ENCODE data around the gene ITGAL.
"Not testable (repeated sequence)": the region's sequence is repeated elsewhere in the genome, so short reads cannot be mapped to it uniquely, and the experiment has no call there.

The ITGAL gene

DNA sequence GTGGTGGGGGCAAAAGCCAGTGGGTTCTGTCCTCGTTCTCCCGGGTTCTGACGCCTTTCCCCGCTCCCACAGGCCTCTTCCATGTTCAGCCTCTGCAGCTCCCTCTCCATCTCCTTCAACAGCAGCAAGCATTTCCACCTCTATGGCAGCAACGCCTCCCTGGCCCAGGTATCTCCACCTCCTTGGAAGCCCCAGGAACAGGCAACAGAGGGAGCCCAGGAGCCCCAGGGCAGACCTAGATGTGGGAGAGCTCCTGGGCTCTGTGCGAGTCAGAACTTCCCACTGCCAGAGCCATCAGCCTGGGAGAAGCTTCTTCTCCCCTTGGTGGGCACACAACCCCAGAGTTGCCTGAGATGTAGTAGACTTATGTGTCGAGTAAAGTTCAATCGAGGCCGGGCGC, 46.0 kb downstream of the ITGAL start:
- no peaks in the 10 kb centered on the region for H3K36me3 Mint-ChIP-seq (ENCODE audit: low read depth)
- H3K4me3 Mint-ChIP-seq, result no peak overlapping the region

DNA sequence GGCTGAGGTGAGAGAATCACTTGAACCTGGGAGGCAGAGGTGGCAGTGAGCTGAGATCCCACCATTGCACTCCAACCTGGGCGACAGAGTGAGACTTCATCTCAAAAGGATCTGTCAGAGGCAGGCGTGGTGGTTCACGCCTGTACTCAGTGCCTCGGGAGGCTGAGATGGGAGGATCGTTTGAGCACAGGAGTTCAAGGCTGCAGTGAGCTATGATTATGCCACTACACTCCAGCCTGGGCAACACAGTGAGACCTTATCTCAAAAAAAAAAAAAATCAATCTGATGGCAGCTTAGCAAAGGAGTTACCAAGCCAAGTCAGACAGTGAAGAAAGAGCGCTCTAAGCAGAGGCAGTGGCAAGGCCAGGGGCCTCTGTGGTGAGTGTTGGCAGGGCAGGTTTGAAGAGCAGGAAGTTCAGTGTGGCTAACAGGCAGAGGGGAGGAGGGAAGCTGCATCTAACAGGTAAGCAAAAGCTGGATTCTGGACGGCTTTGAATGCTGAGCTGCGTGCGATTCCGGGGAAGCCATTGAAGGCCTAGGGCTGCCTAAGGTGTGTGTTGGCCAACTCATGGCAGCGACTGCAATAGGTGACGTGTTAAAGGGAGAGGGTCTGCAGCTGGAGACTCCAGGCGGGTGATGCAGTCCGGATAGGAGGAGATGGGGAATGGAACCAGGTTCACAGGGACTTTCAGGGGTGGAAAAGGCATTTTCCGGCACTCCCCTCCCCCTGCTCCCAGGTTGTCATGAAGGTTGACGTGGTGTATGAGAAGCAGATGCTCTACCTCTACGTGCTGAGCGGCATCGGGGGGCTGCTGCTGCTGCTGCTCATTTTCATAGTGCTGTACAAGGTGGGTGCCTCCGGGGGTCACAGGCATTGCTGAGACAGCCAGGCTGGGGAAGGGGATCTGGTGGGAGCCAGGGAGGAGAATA, 46.8 kb downstream of the ITGAL start:
- no peaks in the 10 kb centered on the region for H3K9me3 Mint-ChIP-seq
- H3K4me3 Mint-ChIP-seq, result no peak overlapping the region
- H3K4me1 Mint-ChIP-seq, result peaks cover 6% of the 10 kb centered on the region
- TF ChIP-seq, protein P1, sequence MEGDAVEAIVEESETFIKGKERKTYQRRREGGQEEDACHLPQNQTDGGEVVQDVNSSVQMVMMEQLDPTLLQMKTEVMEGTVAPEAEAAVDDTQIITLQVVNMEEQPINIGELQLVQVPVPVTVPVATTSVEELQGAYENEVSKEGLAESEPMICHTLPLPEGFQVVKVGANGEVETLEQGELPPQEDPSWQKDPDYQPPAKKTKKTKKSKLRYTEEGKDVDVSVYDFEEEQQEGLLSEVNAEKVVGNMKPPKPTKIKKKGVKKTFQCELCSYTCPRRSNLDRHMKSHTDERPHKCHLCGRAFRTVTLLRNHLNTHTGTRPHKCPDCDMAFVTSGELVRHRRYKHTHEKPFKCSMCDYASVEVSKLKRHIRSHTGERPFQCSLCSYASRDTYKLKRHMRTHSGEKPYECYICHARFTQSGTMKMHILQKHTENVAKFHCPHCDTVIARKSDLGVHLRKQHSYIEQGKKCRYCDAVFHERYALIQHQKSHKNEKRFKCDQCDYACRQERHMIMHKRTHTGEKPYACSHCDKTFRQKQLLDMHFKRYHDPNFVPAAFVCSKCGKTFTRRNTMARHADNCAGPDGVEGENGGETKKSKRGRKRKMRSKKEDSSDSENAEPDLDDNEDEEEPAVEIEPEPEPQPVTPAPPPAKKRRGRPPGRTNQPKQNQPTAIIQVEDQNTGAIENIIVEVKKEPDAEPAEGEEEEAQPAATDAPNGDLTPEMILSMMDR (IDR thresholded peaks at IDR 0.05; ENCODE audit: unreplicated experiment in 3 of 3), result no peak
- peaks cover 16% of the 10 kb centered on the region for H3K27me3 Mint-ChIP-seq (ENCODE audit: low read depth)
- peak overlapping the region in 1 of 3 experiments; percentile 20 for H3K27ac Mint-ChIP-seq
- peaks cover under 1% of the 10 kb centered on the region for H3K36me3 Mint-ChIP-seq (ENCODE audit: low read depth)

More for the DNA sequence above, 46.0 kb downstream of the ITGAL start:
- H3K27me3 Mint-ChIP-seq (ENCODE audit: low read depth), result peaks cover 16% of the 10 kb centered on the region
- TF ChIP-seq, protein P1 (IDR thresholded peaks at IDR 0.05; ENCODE audit: unreplicated experiment in 3 of 3), result no peak
- H3K4me1 Mint-ChIP-seq, result peaks cover 6% of the 10 kb centered on the region
- no peaks in the 10 kb centered on the region for H3K9me3 Mint-ChIP-seq
- no peak overlapping the region for H3K27ac Mint-ChIP-seq

DNA sequence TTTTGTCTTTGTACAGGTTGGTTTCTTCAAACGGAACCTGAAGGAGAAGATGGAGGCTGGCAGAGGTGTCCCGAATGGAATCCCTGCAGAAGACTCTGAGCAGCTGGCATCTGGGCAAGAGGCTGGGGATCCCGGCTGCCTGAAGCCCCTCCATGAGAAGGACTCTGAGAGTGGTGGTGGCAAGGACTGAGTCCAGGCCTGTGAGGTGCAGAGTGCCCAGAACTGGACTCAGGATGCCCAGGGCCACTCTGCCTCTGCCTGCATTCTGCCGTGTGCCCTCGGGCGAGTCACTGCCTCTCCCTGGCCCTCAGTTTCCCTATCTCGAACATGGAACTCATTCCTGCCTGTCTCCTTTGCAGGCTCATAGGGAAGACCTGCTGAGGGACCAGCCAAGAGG, 48.9 kb downstream of the ITGAL start:
- Mint-ChIP-seq H3K27ac (peak overlapping the region; percentile 48 to 89 (median 71)), H3K9me3 (no peaks in the 10 kb centered on the region), H3K4me3 (no peak overlapping the region), H3K36me3 (ENCODE audit: low read depth) (peaks cover 10% of the 10 kb centered on the region), H3K27me3 (ENCODE audit: low read depth) (peaks cover 9% of the 10 kb centered on the region), H3K4me1 (peaks cover 11% of the 10 kb centered on the region)
- TF ChIP-seq, protein P1 (IDR thresholded peaks at IDR 0.05; ENCODE audit: unreplicated experiment in 3 of 3), result no peak

DNA sequence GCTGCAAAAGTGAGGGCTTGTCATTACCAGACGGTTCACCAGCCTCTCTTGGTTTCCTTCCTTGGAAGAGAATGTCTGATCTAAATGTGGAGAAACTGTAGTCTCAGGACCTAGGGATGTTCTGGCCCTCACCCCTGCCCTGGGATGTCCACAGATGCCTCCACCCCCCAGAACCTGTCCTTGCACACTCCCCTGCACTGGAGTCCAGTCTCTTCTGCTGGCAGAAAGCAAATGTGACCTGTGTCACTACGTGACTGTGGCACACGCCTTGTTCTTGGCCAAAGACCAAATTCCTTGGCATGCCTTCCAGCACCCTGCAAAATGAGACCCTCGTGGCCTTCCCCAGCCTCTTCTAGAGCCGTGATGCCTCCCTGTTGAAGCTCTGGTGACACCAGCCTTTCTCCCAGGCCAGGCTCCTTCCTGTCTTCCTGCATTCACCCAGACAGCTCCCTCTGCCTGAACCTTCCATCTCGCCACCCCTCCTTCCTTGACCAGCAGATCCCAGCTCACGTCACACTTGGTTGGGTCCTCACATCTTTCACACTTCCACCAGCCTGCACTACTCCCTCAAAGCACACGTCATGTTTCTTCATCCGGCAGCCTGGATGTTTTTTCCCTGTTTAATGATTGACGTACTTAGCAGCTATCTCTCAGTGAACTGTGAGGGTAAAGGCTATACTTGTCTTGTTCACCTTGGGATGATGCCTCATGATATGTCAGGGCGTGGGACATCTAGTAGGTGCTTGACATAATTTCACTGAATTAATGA, 49.5 kb downstream of the ITGAL start:
- H3K27me3 Mint-ChIP-seq (ENCODE audit: low read depth), result peaks cover 9% of the 10 kb centered on the region
- H3K36me3 Mint-ChIP-seq (ENCODE audit: low read depth), result peaks cover 10% of the 10 kb centered on the region
- H3K4me1 Mint-ChIP-seq, result peaks cover 11% of the 10 kb centered on the region
- peak overlapping the region; percentile 3 to 47 (median 42) for H3K4me3 Mint-ChIP-seq
- peak overlapping the region; percentile 48 to 89 (median 71) for H3K27ac Mint-ChIP-seq
- no peaks in the 10 kb centered on the region for H3K9me3 Mint-ChIP-seq
- TF ChIP-seq, protein P1 (IDR thresholded peaks at IDR 0.05; ENCODE audit: unreplicated experiment in 3 of 3), result no peak

DNA sequence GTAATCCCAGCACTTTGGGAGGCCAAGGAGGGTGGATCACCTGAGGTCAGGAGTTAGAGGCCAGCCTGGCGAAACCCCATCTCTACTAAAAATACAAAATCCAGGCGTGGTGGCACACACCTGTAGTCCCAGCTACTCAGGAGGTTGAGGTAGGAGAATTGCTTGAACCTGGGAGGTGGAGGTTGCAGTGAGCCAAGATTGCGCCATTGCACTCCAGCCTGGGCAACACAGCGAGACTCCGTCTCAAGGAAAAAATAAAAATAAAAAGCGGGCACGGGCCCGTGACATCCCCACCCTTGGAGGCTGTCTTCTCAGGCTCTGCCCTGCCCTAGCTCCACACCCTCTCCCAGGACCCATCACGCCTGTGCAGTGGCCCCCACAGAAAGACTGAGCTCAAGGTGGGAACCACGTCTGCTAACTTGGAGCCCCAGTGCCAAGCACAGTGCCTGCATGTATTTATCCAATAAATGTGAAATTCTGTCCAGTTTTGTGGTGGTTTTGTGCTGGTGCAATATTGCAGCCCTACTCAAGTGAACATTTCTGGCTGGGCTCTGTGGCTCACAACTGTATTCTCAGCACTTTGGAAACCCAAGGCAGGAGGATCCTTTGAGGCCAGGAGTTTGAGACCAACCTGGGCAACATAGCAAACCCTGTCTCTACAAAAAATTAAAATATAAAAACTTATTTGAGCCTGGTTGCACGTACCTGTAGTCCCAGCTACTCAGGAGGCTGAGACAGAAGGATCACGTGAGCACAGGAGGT, 50.3 kb downstream of the ITGAL start:
- H3K4me3 Mint-ChIP-seq, result peak overlapping the region; percentile 3 to 47 (median 42)
- peak overlapping the region in 2 of 3 experiments; percentile 48 to 89 for H3K27ac Mint-ChIP-seq
- not testable (repeated sequence) for H3K27me3 Mint-ChIP-seq (ENCODE audit: low read depth); H3K9me3 Mint-ChIP-seq; H3K36me3 Mint-ChIP-seq (ENCODE audit: low read depth)
- peaks cover 18% of the 10 kb centered on the region for H3K4me1 Mint-ChIP-seq

Data from nephron (organoid).